ENCODE results near the gene ZNF48.

ZNF48 gene

DNA sequence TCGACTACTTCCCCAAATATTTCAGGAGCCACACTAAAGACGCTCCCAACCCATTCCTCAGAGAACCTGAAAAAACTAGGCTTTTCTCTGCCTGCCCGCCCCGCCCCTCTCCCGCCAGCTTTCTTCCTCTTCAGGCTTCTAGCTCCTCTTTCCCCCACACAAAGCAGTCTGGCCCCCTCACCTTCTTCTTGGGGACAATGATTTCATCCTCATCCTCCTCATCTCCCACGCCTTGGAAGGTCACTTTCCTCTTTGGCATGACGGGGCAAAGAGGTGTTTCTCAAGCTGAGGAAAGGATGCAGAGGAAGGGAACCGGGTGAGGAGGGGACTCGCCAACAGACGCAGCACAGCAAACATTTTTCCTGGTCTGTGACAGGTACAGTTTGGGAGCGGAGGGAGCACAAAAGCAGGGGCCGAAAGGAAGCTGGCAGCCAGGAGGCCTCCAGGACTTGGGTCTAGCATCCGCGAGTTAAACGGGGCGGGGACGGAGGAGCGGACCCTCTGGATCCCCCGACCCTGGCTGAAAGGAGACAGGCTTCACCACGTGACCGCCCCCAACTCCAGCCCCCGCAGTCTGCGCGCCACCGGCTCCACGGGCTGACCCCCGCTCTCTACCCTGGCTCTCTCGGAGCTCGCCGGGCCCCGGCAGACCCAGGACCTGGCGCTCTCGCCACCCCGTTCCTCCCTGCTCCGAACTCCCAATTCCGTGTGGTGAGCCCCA, 40.6 kb upstream of the ZNF48 start:
- TF ChIP-seq, protein P1, sequence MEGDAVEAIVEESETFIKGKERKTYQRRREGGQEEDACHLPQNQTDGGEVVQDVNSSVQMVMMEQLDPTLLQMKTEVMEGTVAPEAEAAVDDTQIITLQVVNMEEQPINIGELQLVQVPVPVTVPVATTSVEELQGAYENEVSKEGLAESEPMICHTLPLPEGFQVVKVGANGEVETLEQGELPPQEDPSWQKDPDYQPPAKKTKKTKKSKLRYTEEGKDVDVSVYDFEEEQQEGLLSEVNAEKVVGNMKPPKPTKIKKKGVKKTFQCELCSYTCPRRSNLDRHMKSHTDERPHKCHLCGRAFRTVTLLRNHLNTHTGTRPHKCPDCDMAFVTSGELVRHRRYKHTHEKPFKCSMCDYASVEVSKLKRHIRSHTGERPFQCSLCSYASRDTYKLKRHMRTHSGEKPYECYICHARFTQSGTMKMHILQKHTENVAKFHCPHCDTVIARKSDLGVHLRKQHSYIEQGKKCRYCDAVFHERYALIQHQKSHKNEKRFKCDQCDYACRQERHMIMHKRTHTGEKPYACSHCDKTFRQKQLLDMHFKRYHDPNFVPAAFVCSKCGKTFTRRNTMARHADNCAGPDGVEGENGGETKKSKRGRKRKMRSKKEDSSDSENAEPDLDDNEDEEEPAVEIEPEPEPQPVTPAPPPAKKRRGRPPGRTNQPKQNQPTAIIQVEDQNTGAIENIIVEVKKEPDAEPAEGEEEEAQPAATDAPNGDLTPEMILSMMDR (IDR thresholded peaks at IDR 0.05; ENCODE audit: low read depth, low read length) = no peak
- Histone ChIP-seq H3K4me3 (ENCODE audit: low read depth, low read length) (peak overlapping the region; percentile 89), H3K9me3 (ENCODE audit: severe bottlenecking) (no peaks in the 10 kb centered on the region), H3K36me3 (peaks cover 71% of the 10 kb centered on the region), H3K27me3 (ENCODE audit: insufficient read depth, low read depth, severe bottlenecking) (no peaks in the 10 kb centered on the region), H3K27ac (peak overlapping the region; percentile 87)
- no peak for DNase-seq

DNA sequence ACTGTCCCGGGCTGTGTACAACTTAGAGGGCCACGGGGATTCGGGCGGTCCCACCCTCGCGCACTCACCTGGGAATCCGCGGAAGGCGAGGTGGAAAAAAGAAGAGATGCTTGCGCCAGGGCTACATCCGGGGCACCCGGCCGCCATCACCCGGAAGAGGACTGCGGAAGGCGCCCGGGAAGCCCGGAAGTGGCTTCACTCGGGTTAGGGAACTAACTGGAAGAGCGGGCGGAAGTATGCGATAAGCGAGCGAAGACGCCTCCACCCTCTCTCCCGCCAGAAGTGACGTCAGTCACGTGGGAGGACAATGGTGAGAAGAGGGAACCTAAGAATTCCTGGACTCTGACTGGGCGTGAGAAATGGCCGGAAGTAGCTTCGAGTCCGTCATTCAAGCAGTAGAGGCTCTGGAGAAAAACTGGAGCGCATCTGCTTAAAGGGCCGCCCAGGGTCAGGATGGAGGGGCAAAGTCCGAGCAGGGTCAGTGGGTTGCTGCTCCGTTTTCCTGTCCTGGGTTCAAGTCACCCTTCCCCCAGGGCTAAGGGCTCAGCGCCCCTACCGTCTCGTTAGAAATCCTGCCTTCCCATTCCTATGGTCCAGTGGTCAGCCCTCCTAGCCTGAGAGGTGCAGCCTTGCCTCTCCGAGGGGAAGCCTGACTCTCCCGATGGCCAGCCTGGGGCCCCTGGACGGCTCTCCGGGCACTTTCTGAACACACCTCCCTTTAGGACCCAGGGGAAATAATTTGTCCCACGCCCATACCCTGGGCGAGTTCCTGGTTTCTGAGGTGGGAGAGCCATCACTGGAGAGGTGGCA, 39.9 kb upstream of the ZNF48 start, which contains the start of gene CD2BP2:
Gene CD2BP2 (minus strand): TSS at position 165 of the 810 bp plus-strand sequence. CDS start 627 bp downstream, outside the sequence.
- DNase-seq = peak; percentile 96
- H3K36me3 ChIP-seq = peaks cover 76% of the 10 kb centered on the region
- TF ChIP-seq, protein P1 (IDR thresholded peaks at IDR 0.05; ENCODE audit: low read depth, low read length) = no peak
- peak within 1 kb of the TSS; percentile 89 for H3K4me3 ChIP-seq (ENCODE audit: low read depth, low read length)
- H3K27me3 ChIP-seq (ENCODE audit: insufficient read depth, low read depth, severe bottlenecking) = no peaks in the 10 kb centered on the region
- peak within 1 kb of the TSS; percentile 87 for H3K27ac ChIP-seq
- no peaks in the 10 kb centered on the region for H3K9me3 ChIP-seq (ENCODE audit: severe bottlenecking)

DNA sequence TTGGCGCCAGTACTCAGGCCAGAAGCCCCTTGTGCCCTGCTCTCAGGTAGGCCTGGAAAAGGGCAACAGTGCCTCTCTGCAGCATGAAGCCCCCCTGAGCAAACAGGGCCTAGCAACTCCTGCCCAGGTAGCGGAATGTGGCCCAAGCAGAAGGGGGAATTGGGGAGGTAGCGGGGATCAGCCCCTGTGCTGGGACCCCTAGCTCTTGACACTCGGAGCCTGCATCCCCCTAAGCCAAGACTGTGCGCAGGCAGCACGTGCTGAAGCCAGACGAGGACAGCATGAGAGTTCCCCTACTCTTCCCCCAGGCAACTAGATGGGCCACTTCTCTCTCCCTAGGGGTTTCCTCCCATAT, 39.3 kb upstream of the ZNF48 start:
- Histone ChIP-seq H3K9me3 (ENCODE audit: severe bottlenecking) (no peaks in the 10 kb centered on the region), H3K4me3 (ENCODE audit: low read depth, low read length) (peak overlapping the region; percentile 89), H3K27ac (peak overlapping the region; percentile 87), H3K27me3 (ENCODE audit: insufficient read depth, low read depth, severe bottlenecking) (no peaks in the 10 kb centered on the region), H3K36me3 (peaks cover 76% of the 10 kb centered on the region)
- TF ChIP-seq, protein P1 (IDR thresholded peaks at IDR 0.05; ENCODE audit: low read depth, low read length) = no peak
- DNase-seq = no peak

DNA sequence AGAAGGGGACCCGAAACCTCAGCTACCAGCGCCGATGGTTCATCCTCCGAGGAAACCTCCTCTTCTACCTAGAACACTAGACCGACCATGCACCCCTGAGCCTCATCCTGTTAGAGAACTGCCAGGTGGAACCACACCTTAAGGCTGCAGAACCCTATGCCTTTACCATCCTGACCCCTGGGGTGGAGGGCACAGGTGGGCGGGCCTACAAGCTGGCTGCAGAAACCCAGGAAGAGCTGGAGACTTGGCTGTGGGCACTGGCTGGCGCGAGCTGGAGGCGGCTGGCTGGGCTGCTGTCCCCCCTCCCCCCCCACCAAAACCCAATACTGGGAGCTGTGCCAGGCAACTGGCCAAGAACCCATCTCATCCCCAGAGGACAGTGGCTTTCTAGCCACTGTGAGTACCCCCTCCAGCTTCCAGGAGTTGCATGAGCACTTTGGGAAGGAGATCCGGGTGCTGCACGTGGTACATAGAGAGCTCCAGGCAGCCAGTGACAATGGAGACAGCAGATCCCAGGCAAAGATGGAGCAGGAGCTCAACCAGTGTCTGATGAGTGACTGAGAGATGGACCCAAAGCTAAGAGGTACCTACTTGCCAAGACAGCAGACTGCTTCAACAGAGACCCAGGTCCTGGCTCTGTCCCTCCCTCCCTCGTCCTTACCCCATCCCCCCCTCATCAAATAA, 38.7 kb upstream of the ZNF48 start:
- TF ChIP-seq, protein P1 (IDR thresholded peaks at IDR 0.05; ENCODE audit: low read depth, low read length) = no peak
- Histone ChIP-seq H3K27ac (peak overlapping the region; percentile 87), H3K27me3 (ENCODE audit: insufficient read depth, low read depth, severe bottlenecking) (no peaks in the 10 kb centered on the region), H3K9me3 (ENCODE audit: severe bottlenecking) (no peaks in the 10 kb centered on the region), H3K36me3 (peaks cover 73% of the 10 kb centered on the region), H3K4me3 (ENCODE audit: low read depth, low read length) (peak overlapping the region; percentile 89; the same call in 1 of the 2 replicates)
- no peak for DNase-seq

DNA sequence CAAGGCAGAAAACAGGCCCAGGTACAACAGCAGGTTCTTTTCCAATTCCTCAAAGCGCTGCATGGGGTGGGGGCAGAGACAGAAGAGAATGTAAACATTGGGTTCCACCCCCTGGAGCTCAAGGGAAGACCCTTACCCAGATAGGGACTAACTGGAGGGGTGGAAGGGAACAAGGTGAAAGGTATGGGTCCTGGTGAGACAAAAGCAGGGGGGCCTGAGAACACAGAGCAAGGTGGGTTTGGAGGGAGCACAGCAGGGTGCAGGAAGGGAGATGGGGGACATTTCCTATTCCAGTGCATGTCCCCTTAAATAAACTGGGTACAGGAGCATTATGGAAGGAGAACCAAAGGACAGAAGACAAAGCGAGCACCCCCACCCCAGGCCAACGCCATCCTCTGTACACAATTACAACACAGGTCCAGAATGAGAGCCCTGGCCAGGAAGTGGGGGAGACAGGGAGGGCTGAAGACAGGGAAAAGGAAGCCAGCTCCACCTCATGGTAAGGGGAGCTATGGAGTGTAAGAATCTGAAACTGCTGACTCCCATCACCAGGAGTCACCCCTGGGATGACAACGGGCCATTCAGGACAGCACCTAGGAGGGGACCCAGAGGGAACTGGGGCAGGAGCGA, 38.0 kb upstream of the ZNF48 start:
- Histone ChIP-seq H3K36me3 (peaks cover 71% of the 10 kb centered on the region), H3K9me3 (ENCODE audit: severe bottlenecking) (no peaks in the 10 kb centered on the region), H3K4me3 (ENCODE audit: low read depth, low read length) (no peak overlapping the region), H3K27me3 (ENCODE audit: insufficient read depth, low read depth, severe bottlenecking) (no peaks in the 10 kb centered on the region), H3K27ac (no peak overlapping the region)
- DNase-seq = no peak
- TF ChIP-seq, protein P1 (IDR thresholded peaks at IDR 0.05; ENCODE audit: low read depth, low read length) = no peak
